ENCODE results near the gene ITGAD. TPM values are rescaled to one million over a fixed set of nuclear protein-coding genes. Genes with fewer than 3 reads are reported as not detected.

Gene ITGAD
- total RNA-seq, 1 donor from 2014 or later, result not detected

- FAIRE-seq, result no peak
- Histone ChIP-seq H3K4me1 (ENCODE audit: insufficient read depth, low read length) (no peaks in the 10 kb centered on the region), H3K9me3 (ENCODE audit: insufficient read depth, low read depth, low read length) (no peaks in the 10 kb centered on the region), H3K4me3 (ENCODE audit: insufficient read depth, low read depth, low read length) (no peak overlapping the region), H3K27ac (ENCODE audit: low read depth, low read length) (no peak overlapping the region), H4K20me1 (ENCODE audit: insufficient read depth, low read length) (no peaks in the 10 kb centered on the region), H3K79me2 (ENCODE audit: insufficient read depth, low read length) (no peaks in the 10 kb centered on the region), H3K9ac (ENCODE audit: low read length) (no peak overlapping the region), H3K4me2 (ENCODE audit: low read length) (no peak overlapping the region), H3K27me3 (ENCODE audit: insufficient read depth, low read length) (no peaks in the 10 kb centered on the region), H2AFZ (ENCODE audit: low read depth, low read length) (no peak overlapping the region), H3K36me3 (ENCODE audit: insufficient read depth, low read length) (no peaks in the 10 kb centered on the region)
- H3K9me3 Mint-ChIP-seq (ENCODE audit: unreplicated experiment), result peaks cover 8% of the 10 kb centered on the region
- no peaks in the 10 kb centered on the region for H3K36me3 Mint-ChIP-seq (ENCODE audit: low read depth, unreplicated experiment)
- H3K4me1 Mint-ChIP-seq (ENCODE audit: low read depth, unreplicated experiment), result no peaks in the 10 kb centered on the region
- H3K4me3 Mint-ChIP-seq (ENCODE audit: unreplicated experiment), result no peak overlapping the region
- peaks cover 22% of the 10 kb centered on the region for H3K27me3 Mint-ChIP-seq (ENCODE audit: low read depth, unreplicated experiment)
- no peak overlapping the region for H3K27ac Mint-ChIP-seq (ENCODE audit: unreplicated experiment)
- no peak for DNase-seq (ENCODE audit: low read depth)
- TF ChIP-seq EZH2 (IDR thresholded peaks at IDR 0.05; ENCODE audit: insufficient read depth, low read length), result no peak
- TF ChIP-seq CTCF (IDR thresholded peaks at IDR 0.05; ENCODE audit: insufficient read depth, low read depth, low read length), result no peak
Observed at GRCh38 chr16:31429796-31430195, 36.7 kb downstream of the ITGAD start.

DNA sequence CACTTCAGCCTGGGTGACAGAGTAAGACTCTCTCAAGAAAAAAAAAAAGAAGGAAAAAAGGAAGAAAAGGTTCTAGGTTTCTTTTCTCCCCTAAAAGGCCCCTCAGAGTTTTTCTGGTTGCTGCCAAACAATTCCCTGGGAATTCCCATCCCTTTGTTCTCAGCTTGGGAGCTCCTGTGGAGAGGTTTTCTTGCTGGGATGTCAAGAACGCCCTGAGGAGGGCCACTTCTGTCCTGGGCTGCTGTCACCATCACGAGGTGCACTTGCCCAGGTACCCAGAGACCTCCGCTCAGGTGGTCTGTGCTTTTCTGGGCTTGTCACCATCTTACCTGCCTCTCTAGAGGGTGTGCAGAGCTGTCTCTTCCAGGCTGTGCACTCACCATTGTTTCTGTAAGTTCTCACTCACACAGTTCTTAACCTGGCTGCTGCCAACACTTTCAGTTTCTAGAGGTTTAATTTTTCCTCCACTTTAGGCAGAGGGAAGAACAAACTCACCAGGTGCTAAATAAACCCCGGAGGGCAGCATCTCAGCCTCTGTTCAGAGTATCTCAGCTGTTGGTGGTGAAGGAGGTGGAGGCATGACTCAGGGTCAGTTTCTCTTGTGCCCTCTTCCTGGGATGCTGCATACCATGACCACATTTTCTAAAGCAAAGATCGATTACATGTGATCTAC, 37.4 kb downstream of the ITGAD start:
- no peak for DNase-seq (ENCODE audit: low read depth)
- Histone ChIP-seq H3K4me3 (ENCODE audit: insufficient read depth, low read depth, low read length) (no peak overlapping the region), H3K9ac (ENCODE audit: low read length) (no peak overlapping the region), H2AFZ (ENCODE audit: low read depth, low read length) (no peak overlapping the region), H3K27me3 (ENCODE audit: insufficient read depth, low read length) (no peaks in the 10 kb centered on the region), H3K79me2 (ENCODE audit: insufficient read depth, low read length) (no peaks in the 10 kb centered on the region), H3K36me3 (ENCODE audit: insufficient read depth, low read length) (no peaks in the 10 kb centered on the region), H3K4me1 (ENCODE audit: insufficient read depth, low read length) (no peaks in the 10 kb centered on the region), H3K9me3 (ENCODE audit: insufficient read depth, low read depth, low read length) (no peaks in the 10 kb centered on the region), H3K27ac (ENCODE audit: low read depth, low read length) (no peak overlapping the region), H4K20me1 (ENCODE audit: insufficient read depth, low read length) (no peaks in the 10 kb centered on the region), H3K4me2 (ENCODE audit: low read length) (no peak overlapping the region)
- Mint-ChIP-seq H3K4me1 (ENCODE audit: low read depth, unreplicated experiment) (no peaks in the 10 kb centered on the region), H3K9me3 (ENCODE audit: unreplicated experiment) (peaks cover under 1% of the 10 kb centered on the region), H3K27me3 (ENCODE audit: low read depth, unreplicated experiment) (peaks cover 16% of the 10 kb centered on the region), H3K36me3 (ENCODE audit: low read depth, unreplicated experiment) (no peaks in the 10 kb centered on the region), H3K27ac (ENCODE audit: unreplicated experiment) (peak overlapping the region; percentile 48), H3K4me3 (ENCODE audit: unreplicated experiment) (no peak overlapping the region)
- TF ChIP-seq EZH2 (IDR thresholded peaks at IDR 0.05; ENCODE audit: insufficient read depth, low read length), result no peak
- TF ChIP-seq CTCF (IDR thresholded peaks at IDR 0.05; ENCODE audit: insufficient read depth, low read depth, low read length), result no peak
- FAIRE-seq, result no peak

Data from astrocyte (in vitro differentiated cells and primary cell).